K562 (cell line): Measurements from ENCODE around the gene RFLNA.

Experiments
- GABPA ChIP-seq: fragments of 200-800 bp; sonication (Bioruptor generic); conservative IDR thresholded peaks from 2 replicates; pipeline ENCODE4 v1.6.1; 2016; ENCODE audit warnings: low read depth, missing genetic modification characterization, missing compliant biosample characterization
- MAX ChIP-seq: sonication (generic); formaldehyde crosslinking; IDR thresholded peaks from 2 replicates; pipeline ENCODE4 v1.9.0; 2022; ENCODE audit warnings: mild to moderate bottlenecking, missing genetic modification reagents
- MXI1 ChIP-seq: IDR thresholded peaks from 2 replicates; pipeline ENCODE4 v1.6.1; 2011; ENCODE audit warnings: low read depth, mild to moderate bottlenecking, improper control_type of control experiment, low read length
- NFYB ChIP-seq: IDR thresholded peaks from 2 replicates; pipeline ENCODE4 v1.6.1; 2011; ENCODE audit warnings: mild to moderate bottlenecking, moderate library complexity; ENCODE audit not compliant: insufficient read length; ENCODE audit errors: extremely low read depth
- POLR2A ChIP-seq: fragments of 450-650 bp; conservative IDR thresholded peaks from 2 replicates; pipeline ENCODE4 v1.6.1; 2016
- ZEB2 ChIP-seq: fragments of 450-650 bp; IDR thresholded peaks from 2 replicates; pipeline ENCODE4 v1.6.1; 2016
- TF ChIP-seq, protein P1 (sequence below), 3 experiments: IDR thresholded peaks in 2 of 3; conservative IDR thresholded peaks in 1 of 3; 2 replicates each; pipeline ENCODE4 v1.5.1; 2011 to 2012; ENCODE audit warnings: low read length in 3 of 3, mild to moderate bottlenecking in 3 of 3, control low read depth in 2 of 3, improper control_type of control experiment in 1 of 3, inconsistent platforms in 1 of 3, low read depth in 1 of 3, mixed read lengths in 1 of 3, moderate library complexity in 1 of 3; ENCODE audit not compliant: insufficient read depth in 2 of 3

GRCh38 chr12:124310178-124310577 is 15.3 kb downstream of the RFLNA start:
- TF ChIP-seq MXI1, result no peak
- TF ChIP-seq MAX (CRISPR knock-in tag), result no peak
- TF ChIP-seq ZEB2, result no peak
- TF ChIP-seq, protein P1, sequence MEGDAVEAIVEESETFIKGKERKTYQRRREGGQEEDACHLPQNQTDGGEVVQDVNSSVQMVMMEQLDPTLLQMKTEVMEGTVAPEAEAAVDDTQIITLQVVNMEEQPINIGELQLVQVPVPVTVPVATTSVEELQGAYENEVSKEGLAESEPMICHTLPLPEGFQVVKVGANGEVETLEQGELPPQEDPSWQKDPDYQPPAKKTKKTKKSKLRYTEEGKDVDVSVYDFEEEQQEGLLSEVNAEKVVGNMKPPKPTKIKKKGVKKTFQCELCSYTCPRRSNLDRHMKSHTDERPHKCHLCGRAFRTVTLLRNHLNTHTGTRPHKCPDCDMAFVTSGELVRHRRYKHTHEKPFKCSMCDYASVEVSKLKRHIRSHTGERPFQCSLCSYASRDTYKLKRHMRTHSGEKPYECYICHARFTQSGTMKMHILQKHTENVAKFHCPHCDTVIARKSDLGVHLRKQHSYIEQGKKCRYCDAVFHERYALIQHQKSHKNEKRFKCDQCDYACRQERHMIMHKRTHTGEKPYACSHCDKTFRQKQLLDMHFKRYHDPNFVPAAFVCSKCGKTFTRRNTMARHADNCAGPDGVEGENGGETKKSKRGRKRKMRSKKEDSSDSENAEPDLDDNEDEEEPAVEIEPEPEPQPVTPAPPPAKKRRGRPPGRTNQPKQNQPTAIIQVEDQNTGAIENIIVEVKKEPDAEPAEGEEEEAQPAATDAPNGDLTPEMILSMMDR (IDR thresholded peaks at IDR 0.05 in 2 of 3, conservative IDR thresholded peaks at IDR 0.05 in 1 of 3; ENCODE audit: insufficient read depth in 2 of 3, low read depth in 1 of 3, low read length in 3 of 3), result no peak
- no peak for TF ChIP-seq NFYB
- no peak for TF ChIP-seq POLR2A
- TF ChIP-seq GABPA, result no peak
